Ovary (tissue), 9 donors: ENCODE results near the gene SMIM23. TPM values are rescaled to one million over a fixed set of nuclear protein-coding genes. Genes with fewer than 3 reads are reported as not detected.

Experiments used
- DNase-seq, 5 donors: peaks; one replicate each; pipeline ENCODE4 v3.0.0-alpha.2; 2019 to 2020
- H3K27ac ChIP-seq, 2 donors: fragments of 200-600 bp; one replicate each; pipeline versions ENCODE4 v1.5.1 to v1.8.0; 2019 to 2022
- H3K27me3 ChIP-seq: fragments of 200-600 bp; one replicate; pipeline ENCODE4 v1.8.0; 2022
- H3K36me3 ChIP-seq: fragments of 200-600 bp; sonication (generic); one replicate; pipeline ENCODE4 v1.5.1; 2019
- H3K4me1 ChIP-seq: one replicate; pipeline ENCODE4 v1.8.1; 2013; ENCODE audit warnings: mild to moderate bottlenecking, moderate library complexity; ENCODE audit not compliant: insufficient read depth
- H3K4me3 ChIP-seq: fragments of 200-600 bp; sonication (generic); one replicate; pipeline ENCODE4 v1.5.1; 2017
- H3K9me3 ChIP-seq, 2 donors: fragments of 200-600 bp in 1 of 2; sonication (generic) in 1 of 2; one replicate each; pipeline versions ENCODE4 v1.5.1 to v1.8.1; 2013 to 2019; ENCODE audit warnings: mild to moderate bottlenecking in 1 of 2, moderate library complexity in 1 of 2
- EP300 ChIP-seq: sonication (generic); formaldehyde crosslinking; IDR thresholded peaks from one replicate; pipeline ENCODE4 v1.6.1; 2017; ENCODE audit warnings: antibody characterized with exemption
- POLR2A ChIP-seq: fragments of 450-650 bp; IDR thresholded peaks from one replicate; pipeline ENCODE4 v1.6.1; 2017; ENCODE audit warnings: antibody characterized with exemption, mild to moderate bottlenecking, moderate library complexity
- WGBS, 3 donors: extraction: QIAGEN DNeasy Blood & Tissue Kit in 1 of 3; methylation state at CpG; one replicate each; pipeline versions ENCODE4 v1.1.5 to v1.1.7; 2013 to 2017; 5-methylcytosine and 5-hydroxymethylcytosine counted together
- intact Hi-C, 4 donors: fragments of 100-400 bp; cut with DNase I; formaldehyde crosslinking; loops; one replicate each; pipeline versions ENCODE4 v1.11.0 to v1.15.1; 2022 to 2023
- polyA plus RNA-seq, 2 donors: library from polyadenylated mRNA; stranded (reverse); fragments of 200-250 nt in 1 of 2; fragments of 350-450 nt in 1 of 2; fragmentation: Illumina TruSeq in 1 of 2; extraction: RNeasy Lipid Tissue Mini Kit (QIAGEN cat#74804) in 1 of 2; gene quantifications; one replicate each; pipeline ENCODE4 v1.2.3, GENCODE V29; 2013 to 2014
- total RNA-seq, 7 donors: library from RNA; depleted of rRNA in 2 of 7; stranded (reverse); fragments of >200 nt in 2 of 7; fragmentation: NEBNext Ultra II Directional in 3 of 7; extraction: Animal tissue kit (Norgen Biotek cat#: 25700) in 3 of 7; gene quantifications; one replicate each; pipeline versions ENCODE4 v1.1.0 to v1.2.4, GENCODE V29; 2016 to 2023
- TF ChIP-seq, protein P1 (sequence below), 3 donors: fragments of 450-650 bp in 2 of 3; fragments of 200-600 bp in 1 of 3; IDR thresholded peaks; one replicate each; pipeline versions ENCODE4 v1.5.1 to v1.8.0; 2016 to 2022; ENCODE audit warnings: antibody characterized with exemption in 3 of 3, mild to moderate bottlenecking in 1 of 3
- donor health status: DM: no; HTN: no; CAD: no; lungs with moderate emphysema.
- donor health status: DM: no; HTN: no; CAD: no.
- donor health status: Bipolar disorder and iron deficiency.
- donor health status: DM: yes; HTN: yes; CAD: no.
- donor health status: DM: no; HTN: no; CAD: no.
- donor health status: DM: yes; HTN: yes; CAD: no.

Gene SMIM23
- total and polyA plus RNA-seq, 9 donors, result not detected

DNA sequence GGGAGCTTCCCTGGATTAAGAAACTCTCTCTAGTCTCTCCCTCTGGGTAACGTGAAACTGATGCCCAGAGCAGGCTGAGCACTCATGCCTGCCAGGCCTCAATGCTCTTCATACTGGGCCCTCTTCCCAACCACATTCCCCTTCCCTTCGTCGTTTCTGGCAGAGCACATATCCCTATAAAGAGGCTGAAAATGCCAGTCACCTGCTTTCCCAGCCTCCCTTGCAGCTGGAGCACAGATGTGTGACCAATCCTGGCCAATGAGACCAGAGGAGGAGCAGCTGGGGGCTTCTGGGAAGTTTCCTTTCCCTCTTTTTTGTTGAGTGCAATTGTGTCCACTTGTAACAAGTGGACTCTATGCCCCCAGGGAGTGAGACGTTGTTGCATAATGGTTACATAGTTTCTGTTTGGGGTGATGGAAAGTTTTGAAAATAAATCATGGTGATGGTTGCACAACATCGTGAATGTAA is 30.2 kb upstream of the SMIM23 start:
- Histone ChIP-seq H3K27me3 (no peaks in the 10 kb centered on the region), H3K4me3 (no peak overlapping the region), H3K4me1 (no peaks in the 10 kb centered on the region), H3K9me3 (no peaks in the 10 kb centered on the region), H3K36me3 (no peaks in the 10 kb centered on the region), H3K27ac (no peak overlapping the region)
- 58 to 72% (median 68%) methylated on average over 5 of the region's 5 CpGs for WGBS, 3 donors
- no peak for TF ChIP-seq POLR2A
- no peak for DNase-seq
- intact Hi-C loops, result no loop called here

GRCh38 chr5:171757853-171758535 is 27.6 kb upstream of the SMIM23 start:
- WGBS, 3 donors, result 61 to 71% (median 65%) methylated on average over 4 of the region's 4 CpGs
- H3K4me3 ChIP-seq, result no peak overlapping the region
- H3K27me3 ChIP-seq, result no peaks in the 10 kb centered on the region
- no peak for DNase-seq
- intact Hi-C loops, result no loop called here
- no peaks in the 10 kb centered on the region for H3K9me3 ChIP-seq
- no peak for TF ChIP-seq EP300
- TF ChIP-seq, protein P1, sequence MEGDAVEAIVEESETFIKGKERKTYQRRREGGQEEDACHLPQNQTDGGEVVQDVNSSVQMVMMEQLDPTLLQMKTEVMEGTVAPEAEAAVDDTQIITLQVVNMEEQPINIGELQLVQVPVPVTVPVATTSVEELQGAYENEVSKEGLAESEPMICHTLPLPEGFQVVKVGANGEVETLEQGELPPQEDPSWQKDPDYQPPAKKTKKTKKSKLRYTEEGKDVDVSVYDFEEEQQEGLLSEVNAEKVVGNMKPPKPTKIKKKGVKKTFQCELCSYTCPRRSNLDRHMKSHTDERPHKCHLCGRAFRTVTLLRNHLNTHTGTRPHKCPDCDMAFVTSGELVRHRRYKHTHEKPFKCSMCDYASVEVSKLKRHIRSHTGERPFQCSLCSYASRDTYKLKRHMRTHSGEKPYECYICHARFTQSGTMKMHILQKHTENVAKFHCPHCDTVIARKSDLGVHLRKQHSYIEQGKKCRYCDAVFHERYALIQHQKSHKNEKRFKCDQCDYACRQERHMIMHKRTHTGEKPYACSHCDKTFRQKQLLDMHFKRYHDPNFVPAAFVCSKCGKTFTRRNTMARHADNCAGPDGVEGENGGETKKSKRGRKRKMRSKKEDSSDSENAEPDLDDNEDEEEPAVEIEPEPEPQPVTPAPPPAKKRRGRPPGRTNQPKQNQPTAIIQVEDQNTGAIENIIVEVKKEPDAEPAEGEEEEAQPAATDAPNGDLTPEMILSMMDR (IDR thresholded peaks at IDR 0.05), result no peak
- TF ChIP-seq POLR2A, result no peak
- no peak overlapping the region for H3K27ac ChIP-seq
- no peaks in the 10 kb centered on the region for H3K4me1 ChIP-seq
- no peaks in the 10 kb centered on the region for H3K36me3 ChIP-seq

GRCh38 chr5:171759777-171760176 is 25.8 kb upstream of the SMIM23 start:
- Histone ChIP-seq H3K4me1 (no peaks in the 10 kb centered on the region), H3K27me3 (no peaks in the 10 kb centered on the region), H3K36me3 (no peaks in the 10 kb centered on the region), H3K4me3 (no peak overlapping the region), H3K9me3 (no peaks in the 10 kb centered on the region), H3K27ac (no peak overlapping the region)
- DNase-seq, result no peak
- intact Hi-C loops, result no loop called here
- WGBS, 3 donors, result 60 to 79% (median 71%) methylated on average over 1 of the region's 1 CpG
- TF ChIP-seq POLR2A, result no peak
- TF ChIP-seq, protein P1 (IDR thresholded peaks at IDR 0.05), result no peak
- no peak for TF ChIP-seq EP300

- intact Hi-C loops, result no loop called here
- DNase-seq, result no peak
- Histone ChIP-seq H3K27ac (no peak overlapping the region), H3K9me3 (no peaks in the 10 kb centered on the region), H3K4me3 (no peak overlapping the region), H3K4me1 (no peaks in the 10 kb centered on the region), H3K36me3 (no peaks in the 10 kb centered on the region), H3K27me3 (no peaks in the 10 kb centered on the region)
- TF ChIP-seq EP300, result no peak
- WGBS, 3 donors, result 76 to 86% (median 83%) methylated on average over 11 of the region's 11 CpGs
Measured at GRCh38 chr5:171762021-171762608, 23.5 kb upstream of the SMIM23 start.

- intact Hi-C loops, result no loop called here
- Histone ChIP-seq H3K4me1 (no peaks in the 10 kb centered on the region), H3K27me3 (no peaks in the 10 kb centered on the region), H3K27ac (no peak overlapping the region), H3K36me3 (no peaks in the 10 kb centered on the region), H3K4me3 (no peak overlapping the region), H3K9me3 (no peaks in the 10 kb centered on the region)
- TF ChIP-seq POLR2A (no peak), EP300 (no peak)
- TF ChIP-seq, protein P1 (IDR thresholded peaks at IDR 0.05), result no peak
- 49 to 59% (median 53%) methylated on average over 20 of the region's 20 CpGs for WGBS, 3 donors
- DNase-seq, result no peak
Measured at GRCh38 chr5:171762903-171763302, 22.7 kb upstream of the SMIM23 start.
